Left colon (tissue), 2 donors: Measurements from ENCODE around the gene ZNF567. TPM values are rescaled to one million over a fixed set of nuclear protein-coding genes. Genes with fewer than 3 reads are reported as not detected.
"Not testable (repeated sequence)": the region's sequence is repeated elsewhere in the genome, so short reads cannot be mapped to it uniquely, and the experiment has no call there.

ENCODE experiments used
- ATAC-seq: fragments of 200-7000 bp; cut with Tn5 transposase; one replicate; pipeline ENCODE4 v1.9.1; 2020; ENCODE audit warnings: mild to moderate bottlenecking, moderate library complexity
- DNase-seq, 2 donors: peaks; one replicate each; pipeline ENCODE4 v3.0.0-alpha.2; 2020
- intact Hi-C, 2 donors: fragments of 100-400 bp; cut with DNase I in 1 of 2; cut with micrococcal nuclease in 1 of 2; formaldehyde crosslinking; loops; one replicate each; pipeline versions ENCODE4 v1.11.2 to v1.14.0; 2022; cut with DNase I, micrococcal nuclease
- long read RNA-seq: library from polyadenylated mRNA; unstranded; transcript quantifications from one replicate; pipeline ENCODE4 v2.0.0, GENCODE V29; 2021
- total RNA-seq, 2 donors: library from RNA; stranded (reverse); fragmentation: NEBNext Ultra II Directional; extraction: Animal tissue kit (Norgen Biotek cat#: 25700); gene quantifications; one replicate each; pipeline ENCODE4 v1.2.1, GENCODE V29; 2021
- donor health status: DM: no; HTN: no; CAD: no.
- donor health status: DM: yes; HTN: yes; CAD: no.

The ZNF567 gene
- 1 to 10 TPM; 3.8 to 4.7 TPM for total RNA-seq
- long read RNA-seq, partial matches to known transcripts, result 4 of 8 reads
- long read RNA-seq, other reads (novel, unspliced or antisense), result 3 of 8 reads

GRCh38 chr19:36687214-36688056 lies at the start of gene ZNF567:
Gene ZNF567, plus strand, starts transcription at chr19:36687612. Its CDS starts 7,256 bp downstream, at chr19:36694868.
- ATAC-seq (peak; percentile 98), DNase-seq (peak; percentile 98 to 99)
- intact Hi-C loops, result no loop called here

- intact Hi-C loops, result no loop called here
- no peak for ATAC-seq
- DNase-seq, result no peak
Observed at GRCh38 chr19:36638862-36639510, 48.4 kb upstream of the ZNF567 start.

GRCh38 chr19:36646746-36647145 lies 40.7 kb upstream of the ZNF567 start:
- no peak for ATAC-seq
- intact Hi-C loops, result no loop called here
- DNase-seq, result no peak

GRCh38 chr19:36652958-36653357 lies 34.5 kb upstream of the ZNF567 start:
- ATAC-seq, result no peak
- intact Hi-C loops, result no loop called here

GRCh38 chr19:36665832-36666231 lies 21.6 kb upstream of the ZNF567 start:
- DNase-seq, result no peak
- intact Hi-C loops, result no loop called here
- no peak for ATAC-seq

More at GRCh38 chr19:36652958-36653357, 34.5 kb upstream of the ZNF567 start:
- DNase-seq, result no peak

GRCh38 chr19:36668646-36669045 lies 18.8 kb upstream of the ZNF567 start:
- intact Hi-C loops, result no loop called here
- DNase-seq (no peak), ATAC-seq (no peak)

GRCh38 chr19:36672368-36672767 lies 15.0 kb upstream of the ZNF567 start:
- ATAC-seq, result no peak
- intact Hi-C loops, result no loop called here
- DNase-seq, result no peak

- intact Hi-C loops, result no loop called here
Observed at GRCh38 chr19:36674201-36674600, 13.2 kb upstream of the ZNF567 start.

GRCh38 chr19:36679455-36679854 lies 8.0 kb upstream of the ZNF567 start:
- intact Hi-C loops, result no loop called here

More at GRCh38 chr19:36674201-36674600, 13.2 kb upstream of the ZNF567 start:
- DNase-seq (no peak), ATAC-seq (no peak)

GRCh38 chr19:36685835-36686234 lies 1.6 kb upstream of the ZNF567 start:
- ATAC-seq (no peak), DNase-seq (no peak)
- intact Hi-C loops, result no loop called here

More at GRCh38 chr19:36679455-36679854, 8.0 kb upstream of the ZNF567 start:
- ATAC-seq (no peak), DNase-seq (no peak)

- intact Hi-C loops, result no loop called here
- ATAC-seq (peak; percentile 6), DNase-seq (peak; percentile 28 to 36)
Observed at GRCh38 chr19:36686365-36687213, 823 bp upstream of the ZNF567 start.

GRCh38 chr19:36688058-36688457 lies 646 bp downstream of the ZNF567 start:
- intact Hi-C loops, result no loop called here
- DNase-seq (no peak), ATAC-seq (no peak)

GRCh38 chr19:36707134-36707533 lies 19.7 kb downstream of the ZNF567 start:
- ATAC-seq (no peak), DNase-seq (no peak)
- intact Hi-C loops, result no loop called here

- no peak for ATAC-seq
- no peak for DNase-seq
- intact Hi-C loops, result no loop called here
Observed at GRCh38 chr19:36709423-36709822, 22.0 kb downstream of the ZNF567 start.

- ATAC-seq (no peak), DNase-seq (no peak)
- intact Hi-C loops, result no loop called here
Observed at GRCh38 chr19:36719687-36720556, 32.5 kb downstream of the ZNF567 start.

GRCh38 chr19:36736166-36736565 lies 48.8 kb downstream of the ZNF567 start:
- DNase-seq, ATAC-seq, intact Hi-C loops: not testable (repeated sequence)

GRCh38 chr19:36745870-36746269 lies 58.5 kb downstream of the ZNF567 start:
- ATAC-seq, result no peak

GRCh38 chr19:36747750-36748149 lies 60.3 kb downstream of the ZNF567 start:
- ATAC-seq (no peak), DNase-seq (no peak)
- intact Hi-C loops, result no loop called here

More at GRCh38 chr19:36745870-36746269, 58.5 kb downstream of the ZNF567 start:
- DNase-seq, result no peak
- intact Hi-C loops, result no loop called here
